ENCODE data around the gene GRM4. TPM values are rescaled to one million over a fixed set of nuclear protein-coding genes. Genes with fewer than 3 reads are reported as not detected.

GRM4 gene
- total RNA-seq, 1 donor from 2014 or later = not detected

DNA sequence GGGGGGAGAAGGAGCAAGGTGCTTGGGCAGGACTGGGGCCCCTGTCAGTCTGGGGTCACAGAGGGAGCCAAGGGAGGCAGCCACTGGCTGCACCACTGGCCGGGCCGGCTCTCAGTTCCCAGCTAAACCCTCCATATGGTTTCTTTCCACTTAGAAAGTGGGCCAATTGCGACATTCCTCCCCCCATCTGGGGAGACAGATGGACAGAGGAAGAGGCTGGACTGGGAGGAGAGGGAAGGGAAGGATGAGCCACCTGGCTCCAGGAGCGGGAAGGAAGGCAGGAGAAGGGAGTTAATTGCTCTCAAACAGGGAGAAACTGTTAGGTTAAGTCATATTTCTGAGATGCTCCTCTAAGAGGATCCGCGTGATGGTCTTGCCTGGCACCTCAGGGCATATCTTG lies 82.2 kb downstream of the GRM4 start:
- DNase-seq (no peak), ATAC-seq (no peak)
- Histone ChIP-seq H3K4me3 (no peak overlapping the region), H3K36me3 (no peaks in the 10 kb centered on the region), H3K9me3 (no peaks in the 10 kb centered on the region), H3K27ac (no peak overlapping the region), H3K27me3 (ENCODE audit: low read depth) (peaks cover 38% of the 10 kb centered on the region), H3K4me1 (no peaks in the 10 kb centered on the region)
- TF ChIP-seq, protein P1, sequence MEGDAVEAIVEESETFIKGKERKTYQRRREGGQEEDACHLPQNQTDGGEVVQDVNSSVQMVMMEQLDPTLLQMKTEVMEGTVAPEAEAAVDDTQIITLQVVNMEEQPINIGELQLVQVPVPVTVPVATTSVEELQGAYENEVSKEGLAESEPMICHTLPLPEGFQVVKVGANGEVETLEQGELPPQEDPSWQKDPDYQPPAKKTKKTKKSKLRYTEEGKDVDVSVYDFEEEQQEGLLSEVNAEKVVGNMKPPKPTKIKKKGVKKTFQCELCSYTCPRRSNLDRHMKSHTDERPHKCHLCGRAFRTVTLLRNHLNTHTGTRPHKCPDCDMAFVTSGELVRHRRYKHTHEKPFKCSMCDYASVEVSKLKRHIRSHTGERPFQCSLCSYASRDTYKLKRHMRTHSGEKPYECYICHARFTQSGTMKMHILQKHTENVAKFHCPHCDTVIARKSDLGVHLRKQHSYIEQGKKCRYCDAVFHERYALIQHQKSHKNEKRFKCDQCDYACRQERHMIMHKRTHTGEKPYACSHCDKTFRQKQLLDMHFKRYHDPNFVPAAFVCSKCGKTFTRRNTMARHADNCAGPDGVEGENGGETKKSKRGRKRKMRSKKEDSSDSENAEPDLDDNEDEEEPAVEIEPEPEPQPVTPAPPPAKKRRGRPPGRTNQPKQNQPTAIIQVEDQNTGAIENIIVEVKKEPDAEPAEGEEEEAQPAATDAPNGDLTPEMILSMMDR (IDR thresholded peaks at IDR 0.05) = no peak
- intact Hi-C loops (cut with DNase I) = no loop called here

DNA sequence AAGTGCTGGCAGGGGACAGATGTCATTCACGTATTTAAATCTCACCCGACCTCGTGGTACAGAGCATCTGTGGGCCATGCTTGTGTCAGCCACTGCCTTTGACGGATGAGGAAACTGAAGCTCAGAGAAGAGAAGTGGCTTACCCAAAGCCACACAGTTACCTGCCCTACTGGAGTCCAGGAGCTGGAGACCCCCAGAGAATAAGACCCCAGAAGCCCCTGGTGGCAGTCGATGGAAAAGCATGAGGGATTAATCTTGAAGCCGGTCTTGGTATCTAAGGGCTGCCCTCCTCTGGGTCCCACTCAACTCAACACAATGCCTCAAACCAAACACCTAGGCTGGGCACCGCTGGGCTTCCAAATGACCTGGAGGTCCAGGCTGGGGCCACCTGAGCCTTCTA lies 83.1 kb downstream of the GRM4 start:
- TF ChIP-seq, protein P1 (IDR thresholded peaks at IDR 0.05) = no peak
- ATAC-seq (no peak), DNase-seq (no peak)
- Histone ChIP-seq H3K27ac (no peak overlapping the region), H3K27me3 (ENCODE audit: low read depth) (peaks cover 36% of the 10 kb centered on the region), H3K4me1 (no peaks in the 10 kb centered on the region), H3K4me3 (no peak overlapping the region), H3K9me3 (no peaks in the 10 kb centered on the region), H3K36me3 (no peaks in the 10 kb centered on the region)
- intact Hi-C loops (cut with DNase I) = no loop called here

DNA sequence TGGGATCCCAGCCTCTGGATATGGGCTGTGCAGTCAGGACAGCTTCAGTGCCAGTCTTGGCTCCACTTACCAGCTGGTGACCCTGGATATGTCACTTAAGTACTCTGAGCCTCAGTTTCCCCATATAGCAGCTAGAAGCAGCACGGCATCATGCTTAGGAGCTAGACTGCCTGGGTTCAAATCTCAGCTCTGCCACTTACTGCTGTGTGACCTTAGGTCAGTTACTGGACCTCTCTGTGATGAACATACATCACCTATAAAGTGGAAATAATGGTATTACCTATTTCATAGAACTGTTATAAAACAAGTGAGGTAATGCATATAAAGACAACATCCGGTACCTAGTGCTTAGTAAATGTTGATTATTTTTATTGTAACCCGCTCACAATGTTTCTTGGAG lies 83.7 kb downstream of the GRM4 start:
- no peak overlapping the region for H3K27ac ChIP-seq
- H3K36me3 ChIP-seq = no peaks in the 10 kb centered on the region
- ATAC-seq = no peak
- peaks cover 34% of the 10 kb centered on the region for H3K27me3 ChIP-seq (ENCODE audit: low read depth)
- no peaks in the 10 kb centered on the region for H3K9me3 ChIP-seq
- intact Hi-C loops (cut with DNase I) = no loop called here
- no peaks in the 10 kb centered on the region for H3K4me1 ChIP-seq
- no peak overlapping the region for H3K4me3 ChIP-seq
- TF ChIP-seq, protein P1 (IDR thresholded peaks at IDR 0.05) = no peak
- no peak for DNase-seq

DNA sequence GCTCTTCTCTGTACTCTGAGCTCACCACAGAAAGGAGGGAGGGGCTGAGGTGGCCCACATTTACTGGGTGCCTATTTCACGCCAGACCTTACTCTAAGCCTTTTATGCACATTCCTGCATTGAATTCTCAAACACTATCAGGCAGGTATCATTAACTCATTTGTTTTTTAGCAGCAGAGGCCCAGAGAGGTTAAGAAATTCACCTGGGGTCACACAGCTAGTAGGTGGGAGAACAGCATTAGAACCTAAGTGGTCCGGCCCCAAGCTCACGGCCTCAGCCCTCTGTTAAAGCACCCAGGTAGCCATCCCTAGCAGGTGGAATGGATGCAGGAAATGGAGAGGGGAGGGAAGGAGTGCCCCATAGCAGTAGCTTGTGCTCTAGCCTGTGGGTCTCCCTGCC lies 84.5 kb downstream of the GRM4 start:
- Histone ChIP-seq H3K4me1 (no peaks in the 10 kb centered on the region), H3K36me3 (no peaks in the 10 kb centered on the region), H3K27ac (no peak overlapping the region), H3K4me3 (no peak overlapping the region), H3K9me3 (no peaks in the 10 kb centered on the region), H3K27me3 (ENCODE audit: low read depth) (peaks cover 28% of the 10 kb centered on the region)
- no peak for DNase-seq
- intact Hi-C loops (cut with DNase I) = no loop called here
- TF ChIP-seq, protein P1 (IDR thresholded peaks at IDR 0.05) = no peak
- ATAC-seq = no peak

DNA sequence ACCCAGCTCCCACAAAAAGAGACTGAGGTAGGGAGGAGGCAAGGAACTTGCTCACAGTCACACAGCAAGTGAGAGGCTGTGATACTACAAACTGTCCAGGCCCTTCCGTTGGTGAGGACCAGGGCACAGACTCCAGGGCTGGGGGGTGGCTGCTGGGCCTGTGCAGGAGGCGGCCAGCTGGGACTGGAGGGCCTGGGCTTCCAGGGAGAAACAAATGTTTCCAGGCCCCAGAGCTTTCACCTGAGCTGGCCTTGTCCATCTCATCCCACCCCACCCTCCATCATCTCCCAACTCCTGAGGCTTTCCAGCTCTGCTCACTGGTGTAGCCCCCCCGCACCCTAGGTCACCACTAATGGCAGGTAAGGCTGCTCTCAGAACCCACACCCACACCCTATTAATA lies 86.0 kb downstream of the GRM4 start:
- DNase-seq (no peak), ATAC-seq (no peak)
- no peaks in the 10 kb centered on the region for H3K4me1 ChIP-seq
- no peak overlapping the region for H3K27ac ChIP-seq
- TF ChIP-seq, protein P1 (IDR thresholded peaks at IDR 0.05) = no peak
- H3K36me3 ChIP-seq = no peaks in the 10 kb centered on the region
- peaks cover 28% of the 10 kb centered on the region for H3K27me3 ChIP-seq (ENCODE audit: low read depth)
- no peak overlapping the region for H3K4me3 ChIP-seq
- H3K9me3 ChIP-seq = no peaks in the 10 kb centered on the region
- intact Hi-C loops (cut with DNase I) = no loop called here

All from lower lobe of right lung (tissue), 2 donors.